Stimulated activated CD8-positive, alpha-beta memory T cell treated with anti-CD3 and anti-CD28 coated beads, Interleukin-15, amount 100 ng/mL, for 48 hours (primary cell): ENCODE measurements around the gene WWOX.
"Not testable (repeated sequence)": the region's sequence is repeated elsewhere in the genome, so short reads cannot be mapped to it uniquely, and the experiment has no call there.

Experiments
- DNase-seq, 2 donors: peaks; one replicate each; pipeline ENCODE4 v3.0.0-alpha.2; 2020; ENCODE audit warnings: low read depth in 2 of 2

The WWOX gene

GRCh38 chr16:79018650-79019429 is 919.4 kb downstream of the WWOX start:
- no peak for DNase-seq

- DNase-seq: no peak
Observed at GRCh38 chr16:79019431-79019830, 920.0 kb downstream of the WWOX start.

- no peak for DNase-seq
Observed at GRCh38 chr16:79021991-79022630, 922.7 kb downstream of the WWOX start.

- DNase-seq: no peak
Observed at GRCh38 chr16:79026117-79026516, 926.7 kb downstream of the WWOX start.

GRCh38 chr16:79036541-79036940 is 937.1 kb downstream of the WWOX start:
- DNase-seq: no peak

GRCh38 chr16:79037521-79038373 is 938.3 kb downstream of the WWOX start:
- DNase-seq: no peak

- no peak for DNase-seq
Observed at GRCh38 chr16:79041206-79041605, 941.8 kb downstream of the WWOX start.

GRCh38 chr16:79042141-79042540 is 942.7 kb downstream of the WWOX start:
- DNase-seq: no peak

- DNase-seq: no peak
Observed at GRCh38 chr16:79042886-79043285, 943.4 kb downstream of the WWOX start.

GRCh38 chr16:79045191-79045590 is 945.7 kb downstream of the WWOX start:
- no peak for DNase-seq

- DNase-seq: no peak
Observed at GRCh38 chr16:79047337-79047736, 947.9 kb downstream of the WWOX start.

- no peak for DNase-seq
Observed at GRCh38 chr16:79049040-79049439, 949.6 kb downstream of the WWOX start.

GRCh38 chr16:79050063-79050462 is 950.6 kb downstream of the WWOX start:
- DNase-seq: no peak

- no peak for DNase-seq
Observed at GRCh38 chr16:79051313-79051712, 951.9 kb downstream of the WWOX start.

GRCh38 chr16:79052198-79052597 is 952.7 kb downstream of the WWOX start:
- not testable (repeated sequence) for DNase-seq

- DNase-seq: no peak
Observed at GRCh38 chr16:79053577-79053976, 954.1 kb downstream of the WWOX start.

GRCh38 chr16:79054211-79054984 is 954.9 kb downstream of the WWOX start:
- DNase-seq: no peak

- DNase-seq: no peak
Observed at GRCh38 chr16:79055251-79055970, 956.0 kb downstream of the WWOX start.

GRCh38 chr16:79061181-79061580 is 961.7 kb downstream of the WWOX start:
- no peak for DNase-seq

- DNase-seq: no peak
Observed at GRCh38 chr16:79062336-79062735, 962.9 kb downstream of the WWOX start.

- no peak for DNase-seq
Observed at GRCh38 chr16:79062821-79063220, 963.4 kb downstream of the WWOX start.
